HepG2 (cell line): ENCODE results near the gene NINL. TPM values are rescaled to one million over a fixed set of nuclear protein-coding genes. Genes with fewer than 3 reads are reported as not detected.

Experiments
- CBX1 ChIP-seq: IDR thresholded peaks from one replicate; pipeline ENCODE4 v1.6.1; 2016; ENCODE audit warnings: antibody characterized with exemption, low read depth
- DPF2 ChIP-seq: sonication (generic); formaldehyde crosslinking; IDR thresholded peaks from 2 replicates; pipeline ENCODE4 v1.4.0; 2020; ENCODE audit warnings: mild to moderate bottlenecking, low read depth, missing genetic modification reagents, borderline replicate concordance
- FOSL1 ChIP-seq: sonication (generic); formaldehyde crosslinking; IDR thresholded peaks from 2 replicates; pipeline ENCODE4 v1.9.0; 2021; ENCODE audit warnings: missing genetic modification reagents, borderline replicate concordance
- FOXA1 ChIP-seq, 2 experiments: fragments of 450-650 bp in 1 of 2; sonication (generic) in 1 of 2; formaldehyde crosslinking in 1 of 2; IDR thresholded peaks; 2 replicates each; pipeline versions ENCODE4 v1.4.0 to v1.6.1; 2016 to 2020; ENCODE audit warnings: missing genetic modification reagents in 1 of 2
- GRHL1 ChIP-seq: sonication (generic); formaldehyde crosslinking; conservative IDR thresholded peaks from 2 replicates; pipeline ENCODE4 v1.8.0; 2022; ENCODE audit warnings: missing genetic modification reagents
- HNF4G ChIP-seq, 2 experiments: sonication (generic) in 1 of 2; formaldehyde crosslinking in 1 of 2; IDR thresholded peaks; 2 replicates each; pipeline versions ENCODE4 v1.4.0 to v1.6.1; 2011 to 2020; ENCODE audit warnings: borderline replicate concordance in 2 of 2, low read depth in 2 of 2, mild to moderate bottlenecking in 2 of 2, low read length in 1 of 2, missing genetic modification reagents in 1 of 2, moderate library complexity in 1 of 2
- MIER2 ChIP-seq: IDR thresholded peaks from 2 replicates; pipeline ENCODE4 v1.6.1; 2016; ENCODE audit warnings: missing biosample characterization, missing genetic modification reagents
- MYC ChIP-seq: sonication (generic); formaldehyde crosslinking; IDR thresholded peaks from 2 replicates; pipeline ENCODE4 v1.9.0; 2021; ENCODE audit warnings: missing genetic modification reagents, borderline replicate concordance
- MYNN ChIP-seq: sonication (generic); formaldehyde crosslinking; IDR thresholded peaks from 2 replicates; pipeline ENCODE4 v1.4.0; 2020; ENCODE audit warnings: mild to moderate bottlenecking, low read depth, missing genetic modification reagents
- MZF1 ChIP-seq: sonication (generic); formaldehyde crosslinking; IDR thresholded peaks from 2 replicates; pipeline ENCODE4 v1.8.1; 2023; ENCODE audit warnings: mild to moderate bottlenecking, missing genetic modification reagents, borderline replicate concordance
- NFYB ChIP-seq: sonication (generic); formaldehyde crosslinking; IDR thresholded peaks from 2 replicates; pipeline ENCODE4 v1.4.0; 2020; ENCODE audit warnings: missing genetic modification reagents
- PHF21A ChIP-seq: sonication (generic); formaldehyde crosslinking; IDR thresholded peaks from 2 replicates; pipeline ENCODE4 v1.5.0; 2020; ENCODE audit warnings: mild to moderate bottlenecking, missing genetic modification reagents
- SAFB2 ChIP-seq: sonication (generic); formaldehyde crosslinking; IDR thresholded peaks from 2 replicates; pipeline ENCODE4 v1.5.1; 2020; ENCODE audit warnings: missing genetic modification reagents, low read depth, mild to moderate bottlenecking, borderline replicate concordance
- SIN3B ChIP-seq: fragments of 150-350 bp; IDR thresholded peaks from 2 replicates; pipeline ENCODE4 v1.6.1; 2014; ENCODE audit warnings: low read length
- SOX6 ChIP-seq, 2 experiments: fragments of 450-650 bp in 1 of 2; sonication (generic) in 1 of 2; formaldehyde crosslinking in 1 of 2; IDR thresholded peaks; 2 replicates each; pipeline versions ENCODE4 v1.4.0 to v1.6.1; 2017 to 2020; ENCODE audit warnings: antibody characterized with exemption in 1 of 2, mild to moderate bottlenecking in 1 of 2, missing genetic modification reagents in 1 of 2
- TEAD2 ChIP-seq: sonication (generic); formaldehyde crosslinking; IDR thresholded peaks from 2 replicates; pipeline ENCODE4 v1.9.0; 2021; ENCODE audit warnings: missing genetic modification reagents
- ZNF292 ChIP-seq: sonication (generic); formaldehyde crosslinking; IDR thresholded peaks from 2 replicates; pipeline ENCODE4 v1.8.1; 2022; ENCODE audit warnings: mild to moderate bottlenecking, low read depth, missing genetic modification reagents, borderline replicate concordance
- ZNF34 ChIP-seq: sonication (generic); formaldehyde crosslinking; IDR thresholded peaks from 2 replicates; pipeline ENCODE4 v1.4.0; 2020; ENCODE audit warnings: mild to moderate bottlenecking, missing genetic modification reagents, borderline replicate concordance
- ZNF460 ChIP-seq: sonication (generic); formaldehyde crosslinking; IDR thresholded peaks from 2 replicates; pipeline ENCODE4 v1.5.1; 2020; ENCODE audit warnings: missing genetic modification reagents, mild to moderate bottlenecking, borderline replicate concordance
- ZNF841 ChIP-seq: sonication (generic); formaldehyde crosslinking; IDR thresholded peaks from 2 replicates; pipeline ENCODE4 v1.8.1; 2023; ENCODE audit warnings: missing genetic modification reagents, borderline replicate concordance
- polyA plus RNA-seq, 8 experiments: library from polyadenylated mRNA; depleted of rRNA in 3 of 8; stranded (reverse) in 7 of 8; unstranded in 1 of 8; fragments of >200 nt; fragmentation: Illumina TruSeq in 4 of 8; extraction: Trizol in 4 of 8; gene quantifications; 2 replicates each; pipeline versions ENCODE4 v1.2.1 to v1.2.3, GENCODE V29; 2011 to 2016; ENCODE audit warnings: low read depth in 4 of 8, missing spikeins in 1 of 8, mixed read lengths in 1 of 8; ENCODE audit not compliant: insufficient read depth in 1 of 8
- total RNA-seq, 5 experiments: library from RNA; depleted of rRNA; stranded (reverse); fragments of >200 nt; fragmentation: Illumina TruSeq; extraction: Trizol; gene quantifications; 2 replicates each; pipeline ENCODE4 v1.2.3, GENCODE V29; 2016; ENCODE audit warnings: low read depth in 1 of 5
- TF ChIP-seq, protein P1 (sequence below): sonication (generic); formaldehyde crosslinking; IDR thresholded peaks from 2 replicates; pipeline ENCODE4 v1.8.1; 2023; ENCODE audit warnings: missing genetic modification reagents, inconsistent platforms, borderline replicate concordance
- TF ChIP-seq, protein P2 (sequence below): sonication (generic); formaldehyde crosslinking; IDR thresholded peaks from 2 replicates; pipeline ENCODE4 v1.5.0; 2020; ENCODE audit warnings: mild to moderate bottlenecking, missing genetic modification reagents, borderline replicate concordance

Gene NINL
- total and polyA plus RNA-seq, 2 of the 13 experiments (the other 11 are each of a cell fraction or from before 2014, with no cell fraction given): 32.3 to 34.3 TPM

DNA sequence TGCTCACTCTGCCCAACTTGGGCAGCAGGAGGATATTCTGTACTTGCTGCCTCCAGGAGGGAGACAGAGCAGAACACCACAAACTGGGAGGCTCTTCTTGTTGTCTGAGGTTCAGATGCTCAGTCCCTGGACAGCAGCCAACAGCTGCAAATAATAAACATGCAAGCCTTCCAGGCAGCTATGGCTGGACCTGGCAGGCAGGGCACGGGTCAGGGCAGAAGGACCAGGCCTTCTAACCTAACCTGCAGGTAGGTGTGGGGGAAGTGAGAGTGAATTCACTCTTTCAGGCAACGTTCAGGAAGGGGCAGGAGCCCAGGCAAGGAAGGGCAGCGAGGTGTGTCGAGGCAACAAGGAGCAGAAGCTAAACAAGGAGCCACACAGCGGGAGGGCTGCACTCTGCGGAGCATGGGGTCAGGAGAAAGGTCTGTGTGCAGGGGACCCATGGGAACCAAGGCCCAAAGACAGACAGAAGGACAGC, 31.5 kb downstream of the NINL start (continued):
- TF ChIP-seq ZNF460 (CRISPR knock-in tag) (no peak), PHF21A (no peak; the same call in 1 of the 2 replicates), MYC (no peak), MIER2 (CRISPR knock-in tag) (peak; percentile 83; the same call in 1 of the 2 replicates), DPF2 (no peak), HNF4G (IDR thresholded peaks at IDR 0.05; ENCODE audit: borderline replicate concordance, low read depth, low read length) (no peak), HNF4G (CRISPR knock-in tag; IDR thresholded peaks at IDR 0.05; ENCODE audit: borderline replicate concordance, low read depth) (no peak), GRHL1 (CRISPR knock-in tag) (no peak), ZNF34 (no peak), ZNF292 (no peak), MZF1 (CRISPR knock-in tag) (no peak), MYNN (CRISPR knock-in tag) (no peak), FOXA1 (IDR thresholded peaks at IDR 0.05) (no peak), FOXA1 (CRISPR knock-in tag; IDR thresholded peaks at IDR 0.05) (peak; percentile 51; the same call in 1 of the 2 replicates), ZNF841 (CRISPR knock-in tag) (no peak), FOSL1 (CRISPR knock-in tag) (no peak), TEAD2 (no peak), SAFB2 (no peak), SOX6 (IDR thresholded peaks at IDR 0.05) (no peak), SOX6 (CRISPR knock-in tag; IDR thresholded peaks at IDR 0.05) (0 out of 2 replicates have a peak, but pooled peaks have one; percentile 44), SIN3B (no peak), CBX1 (no peak), NFYB (CRISPR knock-in tag) (no peak)
- TF ChIP-seq, protein P1, sequence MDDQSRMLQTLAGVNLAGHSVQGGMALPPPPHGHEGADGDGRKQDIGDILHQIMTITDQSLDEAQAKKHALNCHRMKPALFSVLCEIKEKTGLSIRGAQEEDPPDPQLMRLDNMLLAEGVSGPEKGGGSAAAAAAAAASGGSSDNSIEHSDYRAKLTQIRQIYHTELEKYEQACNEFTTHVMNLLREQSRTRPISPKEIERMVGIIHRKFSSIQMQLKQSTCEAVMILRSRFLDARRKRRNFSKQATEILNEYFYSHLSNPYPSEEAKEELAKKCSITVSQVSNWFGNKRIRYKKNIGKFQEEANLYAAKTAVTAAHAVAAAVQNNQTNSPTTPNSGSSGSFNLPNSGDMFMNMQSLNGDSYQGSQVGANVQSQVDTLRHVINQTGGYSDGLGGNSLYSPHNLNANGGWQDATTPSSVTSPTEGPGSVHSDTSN (CRISPR knock-in tag): no peak
- TF ChIP-seq, protein P2, sequence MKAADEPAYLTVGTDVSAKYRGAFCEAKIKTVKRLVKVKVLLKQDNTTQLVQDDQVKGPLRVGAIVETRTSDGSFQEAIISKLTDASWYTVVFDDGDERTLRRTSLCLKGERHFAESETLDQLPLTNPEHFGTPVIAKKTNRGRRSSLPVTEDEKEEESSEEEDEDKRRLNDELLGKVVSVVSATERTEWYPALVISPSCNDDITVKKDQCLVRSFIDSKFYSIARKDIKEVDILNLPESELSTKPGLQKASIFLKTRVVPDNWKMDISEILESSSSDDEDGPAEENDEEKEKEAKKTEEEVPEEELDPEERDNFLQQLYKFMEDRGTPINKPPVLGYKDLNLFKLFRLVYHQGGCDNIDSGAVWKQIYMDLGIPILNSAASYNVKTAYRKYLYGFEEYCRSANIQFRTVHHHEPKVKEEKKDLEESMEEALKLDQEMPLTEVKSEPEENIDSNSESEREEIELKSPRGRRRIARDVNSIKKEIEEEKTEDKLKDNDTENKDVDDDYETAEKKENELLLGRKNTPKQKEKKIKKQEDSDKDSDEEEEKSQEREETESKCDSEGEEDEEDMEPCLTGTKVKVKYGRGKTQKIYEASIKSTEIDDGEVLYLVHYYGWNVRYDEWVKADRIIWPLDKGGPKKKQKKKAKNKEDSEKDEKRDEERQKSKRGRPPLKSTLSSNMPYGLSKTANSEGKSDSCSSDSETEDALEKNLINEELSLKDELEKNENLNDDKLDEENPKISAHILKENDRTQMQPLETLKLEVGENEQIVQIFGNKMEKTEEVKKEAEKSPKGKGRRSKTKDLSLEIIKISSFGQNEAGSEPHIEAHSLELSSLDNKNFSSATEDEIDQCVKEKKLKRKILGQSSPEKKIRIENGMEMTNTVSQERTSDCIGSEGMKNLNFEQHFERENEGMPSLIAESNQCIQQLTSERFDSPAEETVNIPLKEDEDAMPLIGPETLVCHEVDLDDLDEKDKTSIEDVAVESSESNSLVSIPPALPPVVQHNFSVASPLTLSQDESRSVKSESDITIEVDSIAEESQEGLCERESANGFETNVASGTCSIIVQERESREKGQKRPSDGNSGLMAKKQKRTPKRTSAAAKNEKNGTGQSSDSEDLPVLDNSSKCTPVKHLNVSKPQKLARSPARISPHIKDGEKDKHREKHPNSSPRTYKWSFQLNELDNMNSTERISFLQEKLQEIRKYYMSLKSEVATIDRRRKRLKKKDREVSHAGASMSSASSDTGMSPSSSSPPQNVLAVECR (CRISPR knock-in tag): no peak; the same call in 1 of the 2 replicates
